Peyer's patch (tissue), 4 donors: ENCODE data around the gene RNF217.

Source experiments
- CTCF ChIP-seq, 6 experiments: fragments of 450-650 bp in 4 of 6; fragments of 200-600 bp in 2 of 6; sonication (generic) in 1 of 6; IDR thresholded peaks; one replicate each; pipeline ENCODE4 v1.5.1; 2017 to 2019; ENCODE audit warnings: antibody characterized with exemption in 6 of 6, mild to moderate bottlenecking in 3 of 6, moderate library complexity in 1 of 6
- POLR2A ChIP-seq, 2 donors: fragments of 450-650 bp; IDR thresholded peaks; one replicate each; pipeline ENCODE4 v1.5.1; 2017; ENCODE audit warnings: antibody characterized with exemption in 2 of 2, mild to moderate bottlenecking in 2 of 2, moderate library complexity in 2 of 2

- TF ChIP-seq CTCF (IDR thresholded peaks at IDR 0.05) = no peak
- TF ChIP-seq POLR2A (IDR thresholded peaks at IDR 0.05) = no peak
Measured at GRCh38 chr6:125124049-125124669, 161.9 kb downstream of the RNF217 start.
